Measurements from ENCODE around the gene BZW1. TPM values are rescaled to one million over a fixed set of nuclear protein-coding genes. Genes with fewer than 3 reads are reported as not detected.
"Not testable (repeated sequence)": the region's sequence is repeated elsewhere in the genome, so short reads cannot be mapped to it uniquely, and the experiment has no call there.

The BZW1 gene
- total RNA-seq, 1 donor from 2014 or later, result 433 TPM

GRCh38 chr2:200812122-200813022 is 662 bp downstream of the BZW1 start:
- Mint-ChIP-seq H3K4me1 (peaks cover 41% of the 10 kb centered on the region), H3K4me3 (peak overlapping the region; percentile 99), H3K36me3 (ENCODE audit: low read depth) (peaks cover 22% of the 10 kb centered on the region), H3K9me3 (no peaks in the 10 kb centered on the region), H3K27ac (ENCODE audit: unreplicated experiment) (peak overlapping the region; percentile 98), H3K27me3 (ENCODE audit: low read depth) (no peaks in the 10 kb centered on the region)
- peak; percentile 62 for DNase-seq (ENCODE audit: low read depth, low spot score)
- peak; percentile 64 for TF ChIP-seq CTCF (conservative IDR thresholded peaks at IDR 0.05)

- peaks cover 41% of the 10 kb centered on the region for H3K4me1 Mint-ChIP-seq
- no peak for TF ChIP-seq CTCF (conservative IDR thresholded peaks at IDR 0.05)
- no peak for DNase-seq (ENCODE audit: low read depth, low spot score)
- no peak overlapping the region for H3K27ac Mint-ChIP-seq (ENCODE audit: unreplicated experiment)
- H3K36me3 Mint-ChIP-seq (ENCODE audit: low read depth), result peaks cover 29% of the 10 kb centered on the region
- no peaks in the 10 kb centered on the region for H3K9me3 Mint-ChIP-seq
- no peaks in the 10 kb centered on the region for H3K27me3 Mint-ChIP-seq (ENCODE audit: low read depth)
- peak overlapping the region; percentile 80 for H3K4me3 Mint-ChIP-seq
Measured at GRCh38 chr2:200814276-200814815, 2.6 kb downstream of the BZW1 start.

- no peak for TF ChIP-seq CTCF (conservative IDR thresholded peaks at IDR 0.05)
- no peaks in the 10 kb centered on the region for H3K9me3 Mint-ChIP-seq
- DNase-seq (ENCODE audit: low read depth, low spot score), result no peak
- peak overlapping the region; percentile 80 for H3K4me3 Mint-ChIP-seq
- H3K36me3 Mint-ChIP-seq (ENCODE audit: low read depth), result peaks cover 29% of the 10 kb centered on the region
- no peak overlapping the region for H3K27ac Mint-ChIP-seq (ENCODE audit: unreplicated experiment)
- no peaks in the 10 kb centered on the region for H3K27me3 Mint-ChIP-seq (ENCODE audit: low read depth)
- peaks cover 37% of the 10 kb centered on the region for H3K4me1 Mint-ChIP-seq
Measured at GRCh38 chr2:200814917-200815316, 3.2 kb downstream of the BZW1 start.

- Mint-ChIP-seq H3K36me3 (ENCODE audit: low read depth) (peaks cover 35% of the 10 kb centered on the region), H3K27ac (ENCODE audit: unreplicated experiment) (peak overlapping the region; percentile 43), H3K4me1 (peaks cover 13% of the 10 kb centered on the region)
- DNase-seq (ENCODE audit: low read depth, low spot score); H3K27me3 Mint-ChIP-seq (ENCODE audit: low read depth); H3K9me3 Mint-ChIP-seq; H3K4me3 Mint-ChIP-seq: not testable (repeated sequence)
Measured at GRCh38 chr2:200818732-200819131, 7.0 kb downstream of the BZW1 start.

GRCh38 chr2:200820573-200821234 is 9.0 kb downstream of the BZW1 start:
- Mint-ChIP-seq H3K4me3 (no peak overlapping the region), H3K27ac (ENCODE audit: unreplicated experiment) (no peak overlapping the region), H3K9me3 (no peaks in the 10 kb centered on the region), H3K27me3 (ENCODE audit: low read depth) (no peaks in the 10 kb centered on the region), H3K36me3 (ENCODE audit: low read depth) (peaks cover 22% of the 10 kb centered on the region), H3K4me1 (peaks cover under 1% of the 10 kb centered on the region)
- TF ChIP-seq CTCF (conservative IDR thresholded peaks at IDR 0.05), result no peak
- no peak for DNase-seq (ENCODE audit: low read depth, low spot score)
